ENCODE measurements around the gene FBXL20. TPM values are rescaled to one million over a fixed set of nuclear protein-coding genes. Genes with fewer than 3 reads are reported as not detected.

The FBXL20 gene
- total RNA-seq, 1 experiment from 2014 or later: 20.2 TPM

GRCh38 chr17:39284685-39285084 is 116.7 kb downstream of the FBXL20 start:
- H3K9me3 ChIP-seq (ENCODE audit: insufficient read depth, low read depth): no peaks in the 10 kb centered on the region
- no peaks in the 10 kb centered on the region for H3K27me3 ChIP-seq (ENCODE audit: insufficient read depth, low read depth)
- H3K4me1 ChIP-seq (replicated peaks; ENCODE audit: insufficient read depth): peaks cover 16% of the 10 kb centered on the region
- H3K9me2 ChIP-seq (ENCODE audit: insufficient read depth): no peaks in the 10 kb centered on the region
- H4K20me1 ChIP-seq (ENCODE audit: insufficient read depth): no peaks in the 10 kb centered on the region
- H2AFZ ChIP-seq: no peak overlapping the region
- no peak overlapping the region for H3K4me2 ChIP-seq
- no peak overlapping the region for H3K27ac ChIP-seq
- H3K4me3 ChIP-seq: no peak overlapping the region
- no peaks in the 10 kb centered on the region for H3K36me3 ChIP-seq (ENCODE audit: low read depth)
- peaks cover 16% of the 10 kb centered on the region; the same call in 1 of the 2 replicates for H3F3A ChIP-seq (ENCODE audit: insufficient read depth, low read depth)
- TF ChIP-seq CTCF (conservative IDR thresholded peaks at IDR 0.05) (no peak), EZH2 (IDR thresholded peaks at IDR 0.05; ENCODE audit: low read depth) (no peak)
- H3K79me2 ChIP-seq (ENCODE audit: low read depth): no peaks in the 10 kb centered on the region
- intact Hi-C loops (cut with micrococcal nuclease; ENCODE audit: unreplicated experiment): no loop called here
- no peak for DNase-seq
- CTCF ChIA-PET: interaction anchor here (0.6 kb wide), 1 partner anchor 279 kb away, joined by 4 read pairs; no protein-coding TSS in a partner anchor
- POLR2A ChIA-PET (ENCODE audit: unreplicated experiment): no interaction called here
- no TSS peak for BruUV-seq (replicated peaks)

- Histone ChIP-seq H3K4me1 (replicated peaks; ENCODE audit: insufficient read depth) (peaks cover 16% of the 10 kb centered on the region), H3K9me2 (ENCODE audit: insufficient read depth) (no peaks in the 10 kb centered on the region), H3K27me3 (ENCODE audit: insufficient read depth, low read depth) (no peaks in the 10 kb centered on the region), H3K27ac (no peak overlapping the region), H3K4me2 (no peak overlapping the region), H3K36me3 (ENCODE audit: low read depth) (no peaks in the 10 kb centered on the region), H4K20me1 (ENCODE audit: insufficient read depth) (no peaks in the 10 kb centered on the region), H2AFZ (no peak overlapping the region), H3K4me3 (no peak overlapping the region), H3K79me2 (ENCODE audit: low read depth) (no peaks in the 10 kb centered on the region), H3K9me3 (ENCODE audit: insufficient read depth, low read depth) (no peaks in the 10 kb centered on the region), H3F3A (ENCODE audit: insufficient read depth, low read depth) (peaks cover 16% of the 10 kb centered on the region; the same call in 1 of the 2 replicates)
- TF ChIP-seq CTCF (conservative IDR thresholded peaks at IDR 0.05) (no peak), EZH2 (IDR thresholded peaks at IDR 0.05; ENCODE audit: low read depth) (no peak)
- intact Hi-C loops (cut with micrococcal nuclease; ENCODE audit: unreplicated experiment): no loop called here
- no peak for DNase-seq
- no TSS peak for BruUV-seq (replicated peaks)
- ChIA-PET POLR2A (ENCODE audit: unreplicated experiment) (no interaction called here), CTCF (no interaction called here)
Observed at GRCh38 chr17:39283896-39284295, 117.5 kb downstream of the FBXL20 start.

GRCh38 chr17:39283098-39283497 is 118.3 kb downstream of the FBXL20 start:
- no peaks in the 10 kb centered on the region for H3K9me2 ChIP-seq (ENCODE audit: insufficient read depth)
- H3K9me3 ChIP-seq (ENCODE audit: insufficient read depth, low read depth): no peaks in the 10 kb centered on the region
- H3K36me3 ChIP-seq (ENCODE audit: low read depth): no peaks in the 10 kb centered on the region
- H3K4me1 ChIP-seq (replicated peaks; ENCODE audit: insufficient read depth): peaks cover 16% of the 10 kb centered on the region
- no TSS peak for BruUV-seq (replicated peaks)
- CTCF ChIA-PET: interaction anchor here (0.7 kb wide), 1 partner anchor 371 kb away, joined by 5 read pairs; no protein-coding TSS in a partner anchor
- intact Hi-C loops (cut with micrococcal nuclease; ENCODE audit: unreplicated experiment): no loop called here
- H2AFZ ChIP-seq: no peak overlapping the region
- no peaks in the 10 kb centered on the region for H3K79me2 ChIP-seq (ENCODE audit: low read depth)
- DNase-seq: no peak
- H3F3A ChIP-seq (ENCODE audit: insufficient read depth, low read depth): peaks cover 16% of the 10 kb centered on the region; the same call in 1 of the 2 replicates
- H3K27me3 ChIP-seq (ENCODE audit: insufficient read depth, low read depth): no peaks in the 10 kb centered on the region
- no peak for TF ChIP-seq EZH2 (IDR thresholded peaks at IDR 0.05; ENCODE audit: low read depth)
- TF ChIP-seq CTCF (conservative IDR thresholded peaks at IDR 0.05): no peak
- no peak overlapping the region for H3K27ac ChIP-seq
- H3K4me2 ChIP-seq: no peak overlapping the region
- no peak overlapping the region for H3K4me3 ChIP-seq
- POLR2A ChIA-PET (ENCODE audit: unreplicated experiment): interaction anchor here (0.6 kb wide), 1 partner anchor 118 kb away, joined by 3 read pairs; no protein-coding TSS in a partner anchor
- H4K20me1 ChIP-seq (ENCODE audit: insufficient read depth): no peaks in the 10 kb centered on the region
